ENCODE measurements around the gene EMID1.
"Not testable (repeated sequence)": the region's sequence is repeated elsewhere in the genome, so short reads cannot be mapped to it uniquely, and the experiment has no call there.

EMID1 gene

DNA sequence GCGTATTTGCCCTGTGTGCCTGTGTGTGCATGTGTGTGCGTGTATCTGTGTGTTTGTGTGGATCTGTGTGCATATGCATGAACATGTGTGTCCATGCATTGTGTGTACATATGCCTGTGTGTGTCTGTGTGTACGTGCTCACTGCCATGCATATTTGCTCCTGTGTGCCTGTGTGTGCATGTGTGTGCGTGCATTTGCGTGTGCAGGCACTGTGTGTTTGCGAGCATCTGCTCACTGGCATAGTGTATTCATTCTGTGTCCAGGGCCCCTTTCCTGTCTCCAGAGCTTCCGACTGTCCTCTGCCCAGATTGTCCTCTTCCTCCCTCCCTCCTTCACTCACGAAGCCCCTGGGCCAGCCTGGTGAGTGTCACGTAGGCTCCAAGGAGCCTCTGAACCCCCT, 5.8 kb downstream of the EMID1 start:
- DNase-seq: no peak

DNA sequence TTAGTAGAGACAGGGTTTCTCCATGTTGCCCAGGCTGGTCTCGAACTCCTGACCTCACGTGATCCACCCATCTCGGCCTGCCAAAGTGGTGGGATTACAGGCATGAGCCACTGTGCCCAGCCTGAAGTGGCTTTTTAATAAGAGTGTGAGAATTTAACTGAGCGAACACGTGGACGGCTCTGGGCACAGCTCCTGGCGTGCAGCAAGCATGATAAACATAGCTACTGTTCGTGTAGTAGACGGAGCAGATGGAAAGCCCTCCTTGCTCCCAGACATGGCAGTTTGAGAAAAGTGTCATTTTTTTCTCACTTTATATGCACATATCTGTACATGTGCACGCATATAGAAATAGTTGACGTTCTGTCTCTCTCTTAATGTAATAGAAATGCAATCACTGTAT, 7.0 kb downstream of the EMID1 start:
- no peak for DNase-seq

GRCh38 chr22:29213493-29213892, 7.8 kb downstream of the EMID1 start:
- DNase-seq: no peak

GRCh38 chr22:29214232-29214631, 8.5 kb downstream of the EMID1 start:
- DNase-seq: no peak

DNA sequence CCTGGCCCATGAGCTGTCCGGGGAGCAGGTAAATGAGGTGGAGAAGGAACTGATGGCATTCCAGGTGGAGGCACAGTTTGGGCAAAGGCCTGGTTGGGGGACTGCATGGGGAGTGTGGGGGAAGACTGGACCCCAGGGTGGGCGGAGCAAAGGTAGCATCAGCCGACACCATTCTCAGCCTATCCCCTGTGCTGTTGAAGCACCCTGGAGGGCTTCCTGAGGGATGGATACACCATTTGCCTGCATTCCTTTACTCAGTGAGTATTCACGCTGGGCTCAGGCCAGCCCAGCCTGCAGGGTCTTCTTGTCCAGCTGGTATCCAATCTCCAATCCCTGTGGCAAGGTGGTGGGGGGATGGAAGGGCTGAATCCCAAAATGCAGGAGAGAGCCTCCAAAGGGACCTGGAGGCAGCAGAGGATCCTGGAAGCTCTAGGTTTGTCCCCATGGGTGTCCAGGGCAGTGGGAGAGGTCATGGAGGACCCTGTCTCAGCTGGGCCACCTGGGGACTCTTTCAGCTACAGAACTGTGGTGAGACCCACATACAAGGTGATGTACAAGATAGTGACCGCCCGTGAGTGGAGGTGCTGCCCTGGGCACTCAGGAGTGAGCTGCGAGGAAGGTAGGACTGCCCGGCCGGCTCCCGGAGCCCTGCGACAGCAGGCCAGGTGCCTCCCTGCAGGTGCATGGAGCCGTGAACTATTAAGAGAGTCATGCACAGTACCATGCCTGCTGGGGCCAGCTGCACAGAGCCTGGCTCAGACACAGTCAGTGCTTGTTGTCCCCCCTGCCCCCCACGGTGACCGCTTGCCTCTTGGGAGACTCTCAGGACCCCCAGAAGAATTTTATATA, 9.5 kb downstream of the EMID1 start:
- no peak for DNase-seq

- DNase-seq: no peak
These were observed 10.5 kb downstream of the EMID1 start for GRCh38 chr22:29216011-29216872.

- DNase-seq: no peak
These were observed 11.4 kb downstream of the EMID1 start for GRCh38 chr22:29216873-29217666.

GRCh38 chr22:29217827-29218757, 12.4 kb downstream of the EMID1 start:
- DNase-seq: no peak

GRCh38 chr22:29218758-29219408, 13.2 kb downstream of the EMID1 start:
- no peak for DNase-seq

DNA sequence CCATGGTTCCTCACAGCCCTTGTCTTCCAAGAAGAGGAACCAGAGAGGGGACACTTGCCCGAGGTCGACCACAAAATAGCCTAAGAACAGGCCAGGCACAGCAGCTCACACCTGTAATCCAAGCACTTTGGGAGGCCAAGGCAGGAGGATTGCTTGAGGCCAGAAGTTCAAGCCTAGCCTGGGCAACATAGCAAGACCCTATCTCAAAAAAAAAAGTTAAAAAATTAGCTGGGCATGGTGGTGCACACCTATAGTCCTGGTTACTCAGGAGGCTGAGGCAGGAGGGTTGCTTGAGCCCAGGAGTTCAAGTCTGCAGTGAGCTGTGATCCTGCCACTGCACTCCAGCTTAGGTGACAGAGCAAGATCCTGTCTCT, 13.7 kb downstream of the EMID1 start:
- DNase-seq: not testable (repeated sequence)

- DNase-seq: no peak
These were observed 14.4 kb downstream of the EMID1 start for GRCh38 chr22:29219881-29220670.

GRCh38 chr22:29224121-29224858, 18.6 kb downstream of the EMID1 start:
- DNase-seq: no peak

DNA sequence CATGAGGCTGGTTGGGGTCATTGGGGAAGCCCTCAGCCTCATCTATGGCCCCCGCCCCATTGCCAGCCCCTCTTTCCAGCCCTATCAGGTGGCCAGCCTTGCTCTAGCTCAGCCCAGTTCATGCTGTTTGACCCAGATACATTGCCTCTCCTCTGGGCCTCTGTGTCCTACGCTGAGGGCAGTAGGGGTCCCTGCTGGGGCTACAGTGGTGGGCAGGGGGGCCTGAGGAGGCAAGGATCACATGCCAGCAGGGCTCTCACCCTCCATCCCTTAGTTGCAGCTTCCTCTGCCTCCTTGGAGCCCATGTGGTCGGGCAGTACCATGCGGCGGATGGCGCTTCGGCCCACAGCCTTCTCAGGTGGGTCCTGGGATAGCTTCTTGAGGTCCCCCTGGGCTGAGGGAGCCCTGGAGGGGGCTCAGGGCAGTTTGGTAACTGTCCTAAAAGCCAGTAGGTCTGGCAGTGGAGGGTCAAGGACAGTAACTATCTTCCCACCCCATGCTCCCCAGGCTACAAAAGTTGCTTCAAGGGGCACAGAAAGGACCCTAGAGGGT, 19.2 kb downstream of the EMID1 start:
- DNase-seq: no peak

- DNase-seq: no peak
These were observed 19.9 kb downstream of the EMID1 start for GRCh38 chr22:29225422-29226090.

- DNase-seq: no peak
These were observed 20.8 kb downstream of the EMID1 start for GRCh38 chr22:29226351-29226981.

DNA sequence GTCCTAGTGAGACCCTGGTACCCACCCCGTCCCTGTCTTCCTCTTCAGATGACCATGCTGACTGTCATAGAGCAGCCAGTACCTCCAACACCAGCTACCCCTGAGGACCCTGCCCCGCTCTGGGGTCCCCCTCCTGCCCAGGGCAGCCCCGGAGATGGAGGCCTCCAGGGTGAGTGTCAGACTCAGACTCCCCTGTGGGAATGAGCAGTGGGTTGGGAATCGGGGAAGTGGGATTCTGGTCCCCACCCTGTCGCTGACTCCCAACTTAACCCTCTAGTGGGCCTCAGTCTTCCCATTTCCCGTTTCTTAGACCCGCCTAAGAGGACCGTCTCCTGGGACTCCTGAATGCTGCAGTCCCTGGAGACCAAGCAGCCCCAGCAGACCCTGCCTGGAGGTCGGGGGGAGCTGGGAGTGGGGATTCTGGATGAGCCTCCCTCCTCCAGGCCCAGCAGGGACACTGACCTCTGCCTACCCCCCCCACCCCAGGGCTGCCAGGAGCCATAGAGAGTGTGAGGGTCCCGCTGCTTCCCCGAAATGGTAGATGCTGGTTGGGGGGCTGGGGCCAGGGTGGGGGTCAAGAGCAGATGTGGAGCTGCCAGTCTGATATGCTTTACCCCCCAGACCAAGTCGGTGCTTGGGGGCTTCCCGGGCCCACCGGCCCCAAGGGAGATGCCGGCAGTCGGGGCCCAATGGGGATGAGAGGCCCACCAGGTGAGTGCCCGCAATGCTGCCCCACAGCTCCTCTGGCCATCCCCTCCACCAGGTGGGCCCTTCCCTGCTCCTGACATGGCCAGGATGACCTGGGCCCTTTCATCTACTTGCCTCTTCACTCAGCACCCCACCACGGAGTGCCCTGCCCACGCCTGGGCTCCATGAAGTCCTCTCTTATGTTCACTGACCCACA, 25.5 kb downstream of the EMID1 start:
- no peak for DNase-seq
